HUES6 (cell line): Measurements from ENCODE around the gene AADACL4.

Experiments used
- H3K27ac ChIP-seq: 2 replicates; pipeline ENCODE4 v1.7.0; 2013; ENCODE audit warnings: low read depth, mild to moderate bottlenecking, low read length, inconsistent platforms
- H3K27me3 ChIP-seq: 2 replicates; pipeline ENCODE4 v1.6.1; 2013; ENCODE audit warnings: low read length; ENCODE audit not compliant: control insufficient read depth, insufficient read depth
- H3K36me3 ChIP-seq: 2 replicates; pipeline ENCODE4 v1.6.1; 2013; ENCODE audit warnings: low read length; ENCODE audit not compliant: control insufficient read depth, insufficient read depth
- H3K4me1 ChIP-seq: 2 replicates; pipeline ENCODE4 v1.6.1; 2013; ENCODE audit warnings: low read length; ENCODE audit not compliant: control insufficient read depth, insufficient read depth
- H3K4me3 ChIP-seq: 2 replicates; pipeline ENCODE4 v1.5.1; 2013; ENCODE audit warnings: low read depth, low read length
- H3K9ac ChIP-seq: one replicate; pipeline ENCODE4 v1.6.1; 2013; ENCODE audit warnings: mild to moderate bottlenecking, low read length
- H3K9me3 ChIP-seq: 2 replicates; pipeline ENCODE4 v1.6.1; 2013; ENCODE audit warnings: low read depth, low read length; ENCODE audit not compliant: control insufficient read depth, insufficient read depth

AADACL4 gene

GRCh38 chr1:12601700-12602658 lies 41.9 kb upstream of the AADACL4 start:
- no peaks in the 10 kb centered on the region for H3K9me3 ChIP-seq
- H3K36me3 ChIP-seq: no peaks in the 10 kb centered on the region
- H3K4me3 ChIP-seq: no peak overlapping the region
- peaks cover 21% of the 10 kb centered on the region; the same call in 1 of the 2 replicates for H3K27me3 ChIP-seq
- H3K9ac ChIP-seq: no peak overlapping the region
- peaks cover 33% of the 10 kb centered on the region for H3K4me1 ChIP-seq
- no peak overlapping the region for H3K27ac ChIP-seq

- H3K9ac ChIP-seq: no peak overlapping the region
- H3K4me3 ChIP-seq: no peak overlapping the region
- H3K4me1 ChIP-seq: peaks cover 33% of the 10 kb centered on the region
- H3K27ac ChIP-seq: no peak overlapping the region
- peaks cover 15% of the 10 kb centered on the region; the same call in 1 of the 2 replicates for H3K27me3 ChIP-seq
- H3K9me3 ChIP-seq: no peaks in the 10 kb centered on the region
- H3K36me3 ChIP-seq: no peaks in the 10 kb centered on the region
These were observed 41.2 kb upstream of the AADACL4 start for GRCh38 chr1:12602659-12603024.

- Histone ChIP-seq H3K4me3 (no peak overlapping the region), H3K9me3 (no peaks in the 10 kb centered on the region), H3K36me3 (0 out of 2 replicates have a peak, but pooled peaks cover 1% of the 10 kb centered on the region), H3K27ac (no peak overlapping the region), H3K9ac (no peak overlapping the region), H3K27me3 (peaks cover 10% of the 10 kb centered on the region; the same call in 1 of the 2 replicates), H3K4me1 (peaks cover 33% of the 10 kb centered on the region)
These were observed 40.7 kb upstream of the AADACL4 start for GRCh38 chr1:12603224-12603623.

- Histone ChIP-seq H3K4me3 (no peak overlapping the region), H3K27me3 (peaks cover 3% of the 10 kb centered on the region; the same call in 1 of the 2 replicates), H3K36me3 (0 out of 2 replicates have a peak, but pooled peaks cover 3% of the 10 kb centered on the region), H3K9me3 (no peaks in the 10 kb centered on the region), H3K27ac (no peak overlapping the region), H3K4me1 (peaks cover 33% of the 10 kb centered on the region), H3K9ac (no peak overlapping the region)
These were observed 39.6 kb upstream of the AADACL4 start for GRCh38 chr1:12604114-12604874.

GRCh38 chr1:12604986-12605385 lies 38.9 kb upstream of the AADACL4 start:
- no peaks in the 10 kb centered on the region for H3K9me3 ChIP-seq
- no peak overlapping the region for H3K9ac ChIP-seq
- peaks cover 33% of the 10 kb centered on the region for H3K4me1 ChIP-seq
- H3K4me3 ChIP-seq: no peak overlapping the region
- H3K36me3 ChIP-seq: 0 out of 2 replicates have a peak, but pooled peaks cover 3% of the 10 kb centered on the region
- H3K27ac ChIP-seq: no peak overlapping the region
- H3K27me3 ChIP-seq: peaks cover 3% of the 10 kb centered on the region; the same call in 1 of the 2 replicates

- Histone ChIP-seq H3K27ac (no peak overlapping the region), H3K4me3 (no peak overlapping the region), H3K4me1 (peaks cover 27% of the 10 kb centered on the region), H3K9ac (no peak overlapping the region), H3K36me3 (peaks cover 20% of the 10 kb centered on the region), H3K9me3 (no peaks in the 10 kb centered on the region), H3K27me3 (peaks cover 10% of the 10 kb centered on the region; the same call in 1 of the 2 replicates)
These were observed 36.6 kb upstream of the AADACL4 start for GRCh38 chr1:12607263-12607662.

GRCh38 chr1:12608311-12608957 lies 35.5 kb upstream of the AADACL4 start:
- no peak overlapping the region for H3K27ac ChIP-seq

GRCh38 chr1:12609469-12610003 lies 34.3 kb upstream of the AADACL4 start:
- Histone ChIP-seq H3K9ac (no peak overlapping the region), H3K27ac (no peak overlapping the region), H3K36me3 (peaks cover 23% of the 10 kb centered on the region), H3K4me1 (0 out of 2 replicates have a peak, but pooled peaks cover 10% of the 10 kb centered on the region), H3K9me3 (no peaks in the 10 kb centered on the region), H3K27me3 (peaks cover 10% of the 10 kb centered on the region; the same call in 1 of the 2 replicates), H3K4me3 (no peak overlapping the region)

More at GRCh38 chr1:12608311-12608957, 35.5 kb upstream of the AADACL4 start:
- no peak overlapping the region for H3K4me3 ChIP-seq
- H3K36me3 ChIP-seq: peaks cover 23% of the 10 kb centered on the region
- H3K4me1 ChIP-seq: peaks cover 18% of the 10 kb centered on the region; the same call in 1 of the 2 replicates
- no peak overlapping the region for H3K9ac ChIP-seq
- H3K27me3 ChIP-seq: peaks cover 10% of the 10 kb centered on the region; the same call in 1 of the 2 replicates
- no peaks in the 10 kb centered on the region for H3K9me3 ChIP-seq

- peaks cover 10% of the 10 kb centered on the region; the same call in 1 of the 2 replicates for H3K27me3 ChIP-seq
- no peak overlapping the region for H3K27ac ChIP-seq
- H3K36me3 ChIP-seq: peaks cover 23% of the 10 kb centered on the region
- H3K9ac ChIP-seq: no peak overlapping the region
- H3K9me3 ChIP-seq: no peaks in the 10 kb centered on the region
- H3K4me1 ChIP-seq: peaks cover 18% of the 10 kb centered on the region
- no peak overlapping the region for H3K4me3 ChIP-seq
These were observed 33.5 kb upstream of the AADACL4 start for GRCh38 chr1:12610305-12610935.

- no peak overlapping the region for H3K4me3 ChIP-seq
- no peaks in the 10 kb centered on the region for H3K9me3 ChIP-seq
- no peak overlapping the region for H3K27ac ChIP-seq
- H3K27me3 ChIP-seq: peaks cover 10% of the 10 kb centered on the region; the same call in 1 of the 2 replicates
- H3K36me3 ChIP-seq: peaks cover 23% of the 10 kb centered on the region
- H3K4me1 ChIP-seq: peaks cover 22% of the 10 kb centered on the region
- H3K9ac ChIP-seq: no peak overlapping the region
These were observed 32.9 kb upstream of the AADACL4 start for GRCh38 chr1:12610941-12611340.
